SHP77 treated with DMSO at 0.1 percent for 48 hours (cell line): ENCODE measurements around the gene KIAA1755.

Experiments
- DNase-seq: peaks from one replicate; lab custom pipeline; 2025; lab: John Stamatoyannopoulos, UW

Gene KIAA1755

DNA sequence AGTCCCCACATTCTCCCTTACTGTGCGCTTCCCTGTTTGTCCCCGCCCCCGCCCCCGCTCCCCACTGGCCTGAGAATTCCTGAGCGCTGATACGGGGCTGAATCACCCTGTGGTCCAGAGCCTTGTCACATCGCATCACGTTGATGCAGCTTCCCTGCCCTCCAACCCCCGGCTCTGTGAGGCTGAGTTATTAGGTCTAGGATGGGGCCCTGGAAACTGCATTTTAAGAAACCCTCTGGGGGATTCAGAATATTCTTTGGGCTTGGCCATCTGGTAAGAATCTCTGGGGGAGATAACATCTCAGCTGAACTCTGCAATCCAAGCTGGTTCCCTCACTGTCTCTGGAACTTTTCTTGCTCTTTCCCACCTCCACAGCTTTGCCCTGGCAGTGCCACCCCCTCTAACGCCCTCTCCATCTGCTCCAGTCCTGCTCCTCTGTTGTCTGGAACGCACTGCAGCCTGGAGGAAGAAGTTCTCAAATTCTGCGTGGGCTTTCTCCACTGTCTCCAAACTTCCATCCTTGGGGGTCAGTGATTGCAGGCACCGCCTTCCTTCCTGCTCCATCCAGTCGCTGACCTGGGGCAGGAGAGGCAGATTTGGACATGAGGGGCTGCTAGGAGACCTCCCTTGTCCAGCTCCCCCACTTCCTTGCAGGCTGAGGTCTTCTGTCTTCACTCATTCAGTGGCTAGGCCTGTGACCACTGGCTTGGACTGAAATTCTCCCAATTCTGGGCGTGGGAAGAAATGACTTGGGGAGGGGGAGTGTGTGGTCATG is 42.6 kb downstream of the KIAA1755 start:
- no peak for DNase-seq

- DNase-seq = no peak
Measured at GRCh38 chr20:38216746-38217595, 43.6 kb downstream of the KIAA1755 start.

DNA sequence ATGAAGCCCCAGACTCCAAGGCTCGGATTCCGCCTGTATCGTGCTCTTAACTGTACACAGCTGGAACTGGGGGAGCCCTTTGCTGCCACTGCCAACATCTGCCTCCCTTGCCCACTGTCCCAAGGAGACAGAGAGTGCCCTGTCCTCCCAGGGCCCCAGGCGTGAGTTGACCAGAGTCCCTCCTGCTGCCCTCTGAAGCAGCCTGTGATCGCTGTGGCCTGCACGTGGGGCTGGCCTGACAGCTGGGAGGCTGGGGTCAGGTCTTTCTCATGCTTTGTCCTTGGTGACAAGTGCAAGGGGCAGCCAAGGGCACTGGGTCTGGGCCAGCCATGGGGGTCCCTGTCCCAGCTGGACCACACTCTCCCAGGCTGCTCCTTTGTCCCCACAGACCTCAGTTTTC is 44.3 kb downstream of the KIAA1755 start:
- no peak for DNase-seq

DNA sequence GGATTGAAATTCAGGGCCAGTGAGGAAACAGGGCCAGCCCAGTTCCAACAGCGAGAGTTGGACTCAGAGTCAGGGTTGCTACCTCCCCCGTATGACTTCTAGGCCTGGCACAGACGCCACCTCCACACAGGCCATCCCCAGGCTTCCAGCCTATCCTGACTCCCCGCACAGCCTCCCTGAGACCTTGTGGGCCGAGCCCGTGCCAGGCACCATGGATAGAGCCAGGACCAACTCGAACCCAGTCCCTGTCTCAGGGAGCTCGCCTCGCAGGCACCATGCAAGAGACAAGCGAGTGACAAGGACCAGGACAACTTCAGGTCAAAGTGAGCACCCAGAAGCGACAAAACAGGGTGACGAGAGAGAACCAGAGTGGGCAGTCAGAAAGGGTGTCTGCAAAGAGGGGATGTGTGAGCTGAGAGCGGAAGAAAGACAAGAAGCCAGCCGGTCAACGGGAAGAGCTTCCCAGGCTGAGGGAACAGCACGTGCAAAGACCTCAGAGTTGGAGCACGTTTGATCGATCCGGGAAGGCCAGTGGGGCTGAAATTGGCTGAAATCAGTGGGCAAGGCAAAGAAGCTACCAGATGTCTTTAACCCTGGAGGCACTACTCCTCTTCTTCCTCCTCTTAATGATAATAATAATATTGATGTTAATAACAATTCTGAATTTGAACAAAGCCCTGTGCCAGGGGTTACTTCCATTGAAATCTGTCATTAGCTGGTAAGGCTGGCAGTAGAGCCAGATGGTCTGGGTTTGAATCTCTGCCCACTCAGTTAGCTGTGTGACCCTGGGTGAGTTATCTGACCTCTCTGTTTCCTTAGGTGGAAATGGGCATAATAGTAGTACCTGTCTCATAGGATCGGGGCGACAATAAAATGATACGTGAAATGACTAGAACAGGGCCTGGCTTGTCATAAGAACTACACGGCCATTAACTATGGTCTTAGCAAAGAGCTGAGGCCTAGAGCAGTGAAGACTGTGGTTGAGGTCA is 45.0 kb downstream of the KIAA1755 start:
- no peak for DNase-seq

- no peak for DNase-seq
Measured at GRCh38 chr20:38214256-38215193, 46.0 kb downstream of the KIAA1755 start.

- no peak for DNase-seq
Measured at GRCh38 chr20:38213607-38213940, 47.0 kb downstream of the KIAA1755 start.

DNA sequence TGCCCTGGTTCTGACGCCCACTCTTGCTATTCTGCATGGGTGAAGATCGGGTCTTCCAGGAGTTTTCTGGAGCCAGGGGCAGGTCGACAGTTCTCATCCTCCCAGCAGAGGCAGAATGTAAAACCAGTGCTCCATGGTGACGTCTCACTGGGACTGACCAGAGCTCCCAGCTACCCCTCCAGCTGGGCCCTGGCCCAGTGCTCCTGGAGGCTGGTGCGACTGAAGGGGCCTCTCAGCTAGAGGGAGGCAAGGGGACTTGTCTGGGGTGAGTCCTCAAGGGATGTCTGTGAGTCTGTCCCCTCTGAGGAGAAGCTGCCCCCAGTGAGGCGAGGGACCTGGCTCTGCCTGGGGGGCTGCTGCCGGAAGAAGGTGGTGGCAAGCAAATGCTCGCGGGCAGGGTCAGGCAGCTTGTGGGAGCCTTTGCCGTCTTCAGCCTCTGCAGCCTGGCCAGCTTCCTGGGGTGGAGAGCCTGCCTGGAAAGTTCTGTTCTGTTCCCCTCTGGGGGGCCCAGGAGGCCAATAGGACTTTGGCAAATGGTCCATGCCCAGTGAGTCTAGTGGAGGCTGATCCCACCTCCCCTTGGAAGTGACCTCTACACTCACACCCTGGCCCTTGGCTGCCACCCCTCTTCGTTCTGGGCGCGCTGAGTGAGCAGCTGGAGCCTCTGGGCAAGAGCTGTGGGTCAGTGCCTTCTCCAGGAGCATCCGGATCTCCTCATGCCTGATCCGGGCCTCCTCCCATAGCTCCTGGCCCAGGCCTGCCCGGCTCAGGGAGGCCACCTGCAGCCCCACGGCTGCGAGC is 47.5 kb downstream of the KIAA1755 start:
- DNase-seq = no peak

- no peak for DNase-seq
Measured at GRCh38 chr20:38211200-38212097, 49.1 kb downstream of the KIAA1755 start.

DNA sequence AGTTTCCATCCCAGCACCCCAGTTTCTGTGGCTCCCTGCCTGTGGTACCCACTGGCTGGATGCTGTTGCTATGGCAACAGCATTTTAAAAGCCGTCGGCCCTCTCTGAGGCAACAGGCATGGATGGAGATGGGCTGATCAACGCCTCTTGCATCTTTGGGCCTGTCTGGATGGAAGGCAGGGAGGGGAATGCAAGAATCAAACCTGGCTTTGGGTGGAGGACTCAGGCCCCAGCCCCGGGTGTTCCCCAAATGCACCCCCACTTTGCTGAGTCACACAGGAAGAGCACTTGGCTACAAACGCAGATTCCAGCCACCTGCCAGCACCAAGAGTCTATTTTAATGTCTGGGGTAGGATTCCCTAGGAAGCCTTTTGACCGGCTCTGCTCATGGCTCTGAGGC is 49.8 kb downstream of the KIAA1755 start:
- no peak for DNase-seq

DNA sequence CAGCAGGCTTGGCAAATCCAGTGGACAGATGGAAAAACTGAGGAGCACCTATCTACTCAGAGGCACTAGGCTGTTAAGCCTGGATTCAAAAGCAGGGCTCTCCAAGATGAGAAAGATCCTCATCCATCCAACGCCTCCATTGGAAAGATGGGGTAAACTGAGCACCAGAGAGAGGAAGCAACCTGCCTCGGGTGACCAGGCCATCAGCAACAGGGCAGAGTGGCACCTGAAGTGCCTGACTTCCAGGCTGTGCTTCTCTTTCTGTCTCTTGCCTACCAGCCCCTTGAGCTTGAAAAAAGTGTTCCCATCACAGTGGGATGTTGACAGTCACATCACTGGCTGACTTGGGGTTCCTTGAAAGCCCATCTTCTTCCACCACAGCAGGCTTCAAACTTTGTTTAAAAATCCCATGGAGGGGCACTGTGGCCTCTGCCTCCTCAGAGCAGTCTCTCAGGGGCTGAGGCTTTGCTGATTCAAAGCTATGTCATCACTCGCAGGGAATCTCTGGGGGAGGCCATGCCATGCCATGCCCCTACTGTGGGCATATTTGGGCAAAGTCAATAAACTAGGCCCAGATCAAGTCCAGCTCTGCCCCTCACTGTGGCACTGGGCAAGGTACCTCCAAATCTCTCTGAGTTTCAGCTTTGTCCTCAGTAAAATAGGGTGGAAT is 50.7 kb downstream of the KIAA1755 start:
- no peak for DNase-seq

DNA sequence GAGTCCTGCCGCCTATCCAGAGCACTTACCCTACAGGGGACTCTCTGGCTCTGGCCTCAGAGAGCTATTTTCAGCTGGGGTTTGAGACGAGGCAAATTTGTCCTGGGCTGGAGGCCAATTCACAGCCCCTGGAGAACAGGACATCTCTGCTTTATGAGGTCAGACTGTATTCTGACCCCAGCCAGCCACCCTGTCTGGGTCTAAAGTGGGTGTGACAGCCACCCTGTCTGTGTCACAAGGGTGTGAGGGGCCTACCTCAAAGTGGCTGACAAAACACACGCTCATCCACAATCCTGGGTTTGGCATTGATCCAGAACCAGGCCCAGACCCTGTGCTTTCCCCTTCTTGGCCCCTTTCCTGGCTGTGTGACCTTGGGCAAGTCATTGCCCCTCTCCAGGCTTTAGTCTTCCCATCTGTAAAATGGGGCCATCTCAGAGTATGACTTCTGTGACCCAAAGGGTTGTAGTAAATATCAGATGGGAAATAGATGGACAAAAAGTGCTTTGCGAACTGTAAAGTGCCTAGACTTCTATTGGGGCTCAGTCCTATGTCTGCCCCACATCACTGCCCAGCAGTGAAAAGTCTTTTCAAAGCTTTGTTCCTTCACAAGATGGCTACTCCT is 51.4 kb downstream of the KIAA1755 start:
- no peak for DNase-seq

GRCh38 chr20:38208523-38208922 is 52.0 kb downstream of the KIAA1755 start:
- no peak for DNase-seq

- no peak for DNase-seq
Measured at GRCh38 chr20:38208088-38208487, 52.4 kb downstream of the KIAA1755 start.

GRCh38 chr20:38207621-38208020 is 52.9 kb downstream of the KIAA1755 start:
- no peak for DNase-seq

DNA sequence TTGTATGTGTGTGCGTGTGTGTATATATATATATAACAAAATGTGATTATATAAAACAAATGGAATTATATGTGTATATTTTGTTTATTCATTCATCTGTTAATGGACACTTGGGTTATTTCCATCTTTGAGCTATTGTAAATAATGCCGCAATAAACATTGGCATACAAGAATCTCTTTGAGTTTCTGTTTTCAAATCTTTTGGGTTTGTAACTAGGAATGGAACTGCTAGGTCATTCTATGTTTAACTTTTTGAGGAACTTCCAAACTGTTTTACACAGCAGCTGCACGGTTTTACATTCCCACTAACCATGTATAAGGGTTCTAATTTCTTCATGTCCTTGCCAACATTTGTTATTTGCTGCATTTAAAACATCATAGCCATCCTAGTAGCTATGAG is 55.5 kb downstream of the KIAA1755 start:
- DNase-seq = no peak

GRCh38 chr20:38203981-38204357 is 56.6 kb downstream of the KIAA1755 start:
- no peak for DNase-seq

- no peak for DNase-seq
Measured at GRCh38 chr20:38203337-38203980, 57.1 kb downstream of the KIAA1755 start.

DNA sequence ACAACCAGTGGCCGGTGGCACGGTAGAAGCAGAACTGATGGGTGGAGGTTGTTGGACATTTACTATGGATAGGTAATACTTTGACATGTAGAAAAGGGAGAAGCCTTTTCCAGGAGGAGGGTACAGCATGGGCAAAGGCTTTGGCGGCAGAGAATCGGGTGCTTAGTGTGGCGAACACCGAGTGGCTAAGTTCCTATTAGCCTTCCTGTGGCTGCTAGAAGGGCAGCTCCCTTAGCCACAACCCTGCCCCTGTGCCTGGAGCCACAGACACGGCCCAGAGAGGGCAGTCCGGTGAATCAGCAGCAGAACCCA is 57.6 kb downstream of the KIAA1755 start:
- no peak for DNase-seq
